ACHN (cell line): Measurements from ENCODE around the gene ERICH6B.

Source experiments
- DNase-seq: peaks from one replicate; pipeline ENCODE4 v3.0.0-alpha.2; 2015
- in situ Hi-C: cut with HindIII; loops from 2 replicates; pipeline ENCODE4 v1.10.0; 2017; ENCODE audit warnings: low sequenced_read_pairs, low pct_ligation_motif_present, low pct_unique_long_range_greater_than_20kb

ERICH6B gene

GRCh38 chr13:45518525-45519245 is 96.9 kb downstream of the ERICH6B start:
- in situ Hi-C loops, result no loop called here
- no peak for DNase-seq

- DNase-seq, result no peak
- in situ Hi-C loops, result no loop called here
These were observed 98.8 kb downstream of the ERICH6B start for GRCh38 chr13:45516757-45517156.

GRCh38 chr13:45512098-45512496 is 103.4 kb downstream of the ERICH6B start:
- in situ Hi-C loops, result no loop called here

GRCh38 chr13:45511310-45512097 is 104.0 kb downstream of the ERICH6B start:
- in situ Hi-C loops, result no loop called here
- DNase-seq, result peak; percentile 68

More at GRCh38 chr13:45512098-45512496, 103.4 kb downstream of the ERICH6B start:
- no peak for DNase-seq

GRCh38 chr13:45510672-45511071 is 104.9 kb downstream of the ERICH6B start:
- DNase-seq, result no peak
- in situ Hi-C loops, result no loop called here

GRCh38 chr13:45508776-45509175 is 106.8 kb downstream of the ERICH6B start:
- DNase-seq, result no peak
- in situ Hi-C loops, result no loop called here

- in situ Hi-C loops, result no loop called here
- no peak for DNase-seq
These were observed 108.7 kb downstream of the ERICH6B start for GRCh38 chr13:45506811-45507210.

- no peak for DNase-seq
- in situ Hi-C loops, result no loop called here
These were observed 111.9 kb downstream of the ERICH6B start for GRCh38 chr13:45503658-45504057.

GRCh38 chr13:45501175-45501526 is 114.4 kb downstream of the ERICH6B start:
- DNase-seq, result no peak
- in situ Hi-C loops, result no loop called here

- in situ Hi-C loops, result no loop called here
- DNase-seq, result peak; percentile 33
These were observed 114.9 kb downstream of the ERICH6B start for GRCh38 chr13:45500492-45501174.

- in situ Hi-C loops, result no loop called here
- DNase-seq, result no peak
These were observed 118.6 kb downstream of the ERICH6B start for GRCh38 chr13:45496942-45497341.

GRCh38 chr13:45492538-45492937 is 123.0 kb downstream of the ERICH6B start:
- in situ Hi-C loops, result no loop called here

More at GRCh38 chr13:45492538-45492937, 123.0 kb downstream of the ERICH6B start:
- no peak for DNase-seq
